Left colon (tissue), 2 donors: ENCODE measurements around the gene TTLL1. TPM values are rescaled to one million over a fixed set of nuclear protein-coding genes. Genes with fewer than 3 reads are reported as not detected.
"Not testable (repeated sequence)": the region's sequence is repeated elsewhere in the genome, so short reads cannot be mapped to it uniquely, and the experiment has no call there.

Source experiments
- ATAC-seq: fragments of 200-7000 bp; cut with Tn5 transposase; one replicate; pipeline ENCODE4 v1.9.1; 2020; ENCODE audit warnings: mild to moderate bottlenecking, moderate library complexity
- DNase-seq, 2 donors: peaks; one replicate each; pipeline ENCODE4 v3.0.0-alpha.2; 2020
- intact Hi-C, 2 donors: fragments of 100-400 bp; cut with DNase I in 1 of 2; cut with micrococcal nuclease in 1 of 2; formaldehyde crosslinking; loops; one replicate each; pipeline versions ENCODE4 v1.11.2 to v1.14.0; 2022; cut with DNase I, micrococcal nuclease
- total RNA-seq, 2 donors: library from RNA; stranded (reverse); fragmentation: NEBNext Ultra II Directional; extraction: Animal tissue kit (Norgen Biotek cat#: 25700); gene quantifications; one replicate each; pipeline ENCODE4 v1.2.1, GENCODE V29; 2021
- donor health status: DM: no; HTN: no; CAD: no.
- donor health status: DM: yes; HTN: yes; CAD: no.

TTLL1 gene
- total RNA-seq, 2 donors from 2014 or later = 2.1 to 3.2 TPM

DNA sequence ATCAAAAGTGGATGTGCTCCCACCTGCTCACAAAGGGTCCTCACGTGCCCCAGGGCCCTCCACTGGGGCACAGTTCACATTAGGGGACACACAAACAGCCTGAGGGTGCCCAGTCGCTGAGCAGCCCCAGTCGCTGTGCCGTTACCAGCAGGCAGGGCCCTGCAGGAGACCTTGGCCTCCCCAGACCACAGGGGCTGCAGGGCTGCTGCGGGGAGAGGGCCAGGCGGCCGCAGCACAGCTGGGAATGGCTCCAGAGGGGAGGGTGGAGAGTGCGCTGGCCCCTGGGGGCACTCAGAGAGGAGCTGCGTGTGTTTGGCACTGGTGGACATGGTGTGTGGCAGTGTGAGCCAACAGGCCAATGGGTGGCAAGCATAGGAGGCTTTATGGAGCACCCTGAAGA lies 53.9 kb downstream of the TTLL1 start:
- ATAC-seq (no peak), DNase-seq (no peak)
- intact Hi-C loops = loop anchor here (10.0 kb wide), 2 partner anchors 160 to 170 kb away; no protein-coding TSS in a partner anchor

DNA sequence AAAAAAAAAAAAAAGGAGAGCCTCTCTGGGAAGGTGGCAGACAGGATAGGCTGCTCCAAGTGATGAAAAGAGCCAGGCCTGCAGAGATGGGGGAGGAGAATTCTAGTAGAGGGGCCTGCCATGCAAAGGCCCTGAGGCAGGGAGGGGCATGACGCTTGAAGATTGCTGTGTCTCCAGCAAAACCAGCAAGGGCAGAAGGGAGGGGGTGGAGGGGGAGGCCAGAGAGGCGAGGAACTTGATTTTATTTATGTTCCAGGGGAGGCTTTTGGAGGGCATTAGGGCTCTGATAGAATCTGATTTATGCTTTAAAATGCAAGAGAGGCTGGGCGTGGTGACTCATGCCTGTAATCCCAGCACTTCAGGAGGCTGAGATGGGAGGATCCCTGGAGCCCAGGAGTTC lies 57.6 kb downstream of the TTLL1 start:
- DNase-seq = no peak
- no peak for ATAC-seq
- intact Hi-C loops = loop anchor here (10.0 kb wide), 2 partner anchors 157 to 167 kb away; no protein-coding TSS in a partner anchor

DNA sequence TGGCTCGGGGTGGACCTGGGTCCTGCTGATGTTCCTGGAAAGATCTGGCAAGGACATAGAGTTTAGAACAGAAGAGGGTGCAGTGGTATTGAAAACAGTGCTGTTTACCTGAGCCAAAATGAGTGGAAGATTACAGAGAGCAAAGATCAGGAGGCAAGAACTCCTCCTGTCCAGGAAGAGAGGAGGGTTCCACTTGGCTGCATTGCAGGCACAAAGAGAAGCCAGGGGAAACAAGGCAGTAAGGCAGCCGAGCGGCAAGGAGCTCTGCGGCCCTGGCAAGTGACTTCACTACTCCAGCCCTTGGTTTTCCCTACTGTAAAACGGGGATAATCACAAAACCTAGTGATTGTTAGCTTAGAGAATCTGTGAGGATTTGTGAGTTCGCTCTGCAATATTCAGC lies 70.6 kb downstream of the TTLL1 start:
- DNase-seq (peak in 1 of 2 donors; percentile 46), ATAC-seq (peak; percentile 40)
- intact Hi-C loops = no loop called here

DNA sequence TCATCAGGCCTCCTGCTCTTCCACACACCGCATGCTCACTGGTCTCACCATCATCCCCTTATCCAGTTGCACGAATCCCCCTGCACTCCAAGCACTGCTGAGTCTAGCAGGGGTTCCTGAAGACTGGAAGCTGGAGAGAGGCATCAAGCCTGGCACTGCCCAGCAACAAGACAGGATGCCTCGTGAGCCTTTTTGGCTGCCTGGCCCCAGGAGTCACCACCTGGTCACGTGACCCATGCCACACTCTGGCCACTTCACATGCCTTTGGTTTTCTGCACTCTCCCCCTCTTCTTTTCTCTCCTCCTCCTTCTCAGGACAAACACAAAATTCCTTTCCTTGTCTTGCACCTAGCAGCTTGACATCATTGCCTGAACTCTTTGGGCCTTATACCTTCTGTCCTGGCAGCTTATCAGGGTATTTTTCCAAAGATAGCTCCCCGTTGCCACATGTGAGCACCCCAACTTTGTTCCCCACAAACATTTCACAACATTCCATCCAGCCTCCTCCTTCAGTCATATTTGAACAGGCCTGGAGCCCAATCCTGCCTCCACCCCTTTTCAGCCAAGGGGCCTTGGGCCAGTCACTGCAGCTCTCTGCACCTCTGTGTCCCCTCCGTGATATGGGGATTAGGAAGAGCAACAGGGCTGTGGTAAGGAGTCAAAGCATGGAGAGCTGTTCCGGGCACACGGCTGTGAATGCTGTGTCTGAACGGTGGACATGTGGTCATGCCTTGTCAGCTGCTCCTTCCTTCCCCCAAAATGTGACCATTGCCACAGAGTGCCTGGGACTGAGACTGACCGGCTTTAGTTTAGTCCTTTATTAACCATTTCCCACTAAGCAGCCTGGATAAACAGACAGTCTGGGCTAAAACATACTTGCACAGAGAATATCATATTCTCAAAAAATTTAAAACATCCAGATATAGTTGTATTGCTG lies 71.4 kb downstream of the TTLL1 start:
- intact Hi-C loops = no loop called here
- DNase-seq = no peak
- ATAC-seq = no peak

DNA sequence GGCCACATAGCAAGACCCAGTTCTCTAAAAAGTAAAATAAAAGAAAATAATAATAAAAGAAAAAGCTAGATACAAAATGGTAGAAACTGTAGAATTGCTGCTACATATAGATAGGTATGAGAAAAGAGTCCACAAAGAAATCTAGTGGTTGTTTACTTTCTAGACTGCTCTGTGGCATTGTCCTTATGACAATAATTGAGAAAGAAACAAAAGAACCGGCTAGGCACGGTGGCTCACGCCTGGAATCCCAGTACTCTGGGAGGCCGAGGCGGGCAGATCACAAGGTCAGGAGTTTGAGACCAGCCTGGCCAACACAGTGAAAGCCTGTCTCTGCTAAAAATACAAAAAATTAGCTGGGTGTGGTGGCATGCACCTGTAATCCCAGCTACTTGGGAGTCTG lies 73.0 kb downstream of the TTLL1 start:
- ATAC-seq, DNase-seq, intact Hi-C loops: not testable (repeated sequence)

DNA sequence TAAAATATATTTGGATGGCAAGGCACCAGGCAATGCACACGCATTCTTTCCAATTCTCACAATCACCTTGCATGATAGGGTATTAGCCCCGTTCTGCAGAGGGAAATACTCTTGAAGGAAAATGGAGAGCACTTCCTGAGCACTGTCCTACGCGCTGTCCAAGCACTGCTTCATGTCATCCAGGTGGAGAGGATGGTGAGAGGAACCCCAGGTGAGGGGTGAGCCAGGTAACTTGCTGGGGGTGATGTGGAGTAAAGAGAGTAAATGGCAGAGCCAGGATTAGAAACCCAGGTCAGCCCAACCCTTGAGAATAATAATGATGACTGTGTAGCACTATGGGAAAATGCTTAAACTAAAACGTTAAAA lies 73.5 kb downstream of the TTLL1 start:
- DNase-seq (no peak), ATAC-seq (peak; percentile 8)
- intact Hi-C loops = no loop called here

DNA sequence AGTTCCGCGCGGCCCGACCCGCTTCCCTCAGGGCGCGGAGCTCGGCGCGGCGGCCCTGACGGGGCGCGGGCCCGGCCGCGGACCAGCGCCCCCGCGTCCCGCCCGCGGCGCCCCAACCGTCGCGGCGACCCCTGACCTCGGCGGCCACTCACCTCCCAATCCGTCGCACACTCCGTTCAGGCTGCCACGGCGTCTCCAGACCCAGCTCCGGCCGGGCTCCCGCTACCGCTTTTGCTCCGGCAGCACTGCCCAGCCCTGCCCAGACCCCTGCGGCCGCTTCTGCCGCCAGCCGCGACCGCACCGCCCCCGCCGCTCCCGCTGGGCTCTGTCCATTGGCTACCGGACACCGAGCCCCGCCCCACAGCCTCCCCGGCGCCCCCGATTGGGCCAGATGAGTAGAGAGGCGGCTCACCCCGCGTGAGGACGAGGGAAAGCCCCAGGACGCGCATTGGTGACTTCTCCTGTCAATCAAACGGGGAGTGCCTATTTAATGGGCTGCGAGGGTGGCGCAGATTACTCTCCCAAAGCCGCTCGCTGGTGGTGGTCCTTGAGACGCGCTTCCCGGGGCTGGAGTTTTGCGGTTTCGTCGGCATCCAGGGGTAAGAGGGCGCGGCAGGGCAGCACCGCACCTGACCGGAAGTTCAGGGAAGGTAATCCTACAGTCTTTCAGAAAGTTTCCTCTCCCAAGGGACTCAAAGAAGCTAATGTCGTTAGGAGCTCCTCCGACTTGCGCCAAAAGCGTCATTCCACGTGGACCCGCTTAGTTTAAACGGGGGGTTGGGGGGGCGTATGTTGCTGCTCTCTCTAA lies 74.1 kb downstream of the TTLL1 start, which contains the start of gene PACSIN2:
Gene PACSIN2 (minus strand): TSS at position 281 of the 808 bp plus-strand sequence. CDS start 103,069 bp downstream, outside the sequence.
- intact Hi-C loops = no loop called here
- peak; percentile 90 for ATAC-seq
- peak; percentile 99 to 100 for DNase-seq

DNA sequence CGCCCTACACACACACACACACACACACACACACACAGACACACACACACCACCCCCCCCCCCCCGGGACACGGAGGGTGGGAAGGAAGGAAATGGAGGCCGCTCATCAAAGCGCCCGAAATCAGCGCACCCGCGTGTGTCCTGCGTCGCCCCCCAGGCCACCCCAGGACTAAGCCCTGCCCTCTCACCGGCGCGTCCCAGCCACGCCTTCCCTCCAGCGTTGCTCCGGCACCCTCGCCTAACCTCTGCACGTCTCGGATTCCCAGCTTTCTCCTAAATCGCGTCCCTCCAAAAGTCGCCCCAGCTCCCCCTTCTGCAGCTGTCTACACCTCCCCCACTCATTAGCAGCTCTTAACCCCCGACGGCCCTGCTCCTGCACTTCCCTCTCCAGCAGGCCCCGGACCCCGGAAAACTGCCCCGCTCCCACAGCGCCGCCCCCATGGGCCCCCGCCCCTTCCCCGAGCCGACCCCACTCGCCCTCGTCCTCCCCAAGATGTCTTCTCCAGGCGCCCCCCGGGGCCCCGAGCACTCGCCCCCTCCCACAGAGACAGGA lies 74.8 kb downstream of the TTLL1 start:
- ATAC-seq (peak; percentile 44), DNase-seq (peak; percentile 64 to 70)
- intact Hi-C loops = no loop called here

DNA sequence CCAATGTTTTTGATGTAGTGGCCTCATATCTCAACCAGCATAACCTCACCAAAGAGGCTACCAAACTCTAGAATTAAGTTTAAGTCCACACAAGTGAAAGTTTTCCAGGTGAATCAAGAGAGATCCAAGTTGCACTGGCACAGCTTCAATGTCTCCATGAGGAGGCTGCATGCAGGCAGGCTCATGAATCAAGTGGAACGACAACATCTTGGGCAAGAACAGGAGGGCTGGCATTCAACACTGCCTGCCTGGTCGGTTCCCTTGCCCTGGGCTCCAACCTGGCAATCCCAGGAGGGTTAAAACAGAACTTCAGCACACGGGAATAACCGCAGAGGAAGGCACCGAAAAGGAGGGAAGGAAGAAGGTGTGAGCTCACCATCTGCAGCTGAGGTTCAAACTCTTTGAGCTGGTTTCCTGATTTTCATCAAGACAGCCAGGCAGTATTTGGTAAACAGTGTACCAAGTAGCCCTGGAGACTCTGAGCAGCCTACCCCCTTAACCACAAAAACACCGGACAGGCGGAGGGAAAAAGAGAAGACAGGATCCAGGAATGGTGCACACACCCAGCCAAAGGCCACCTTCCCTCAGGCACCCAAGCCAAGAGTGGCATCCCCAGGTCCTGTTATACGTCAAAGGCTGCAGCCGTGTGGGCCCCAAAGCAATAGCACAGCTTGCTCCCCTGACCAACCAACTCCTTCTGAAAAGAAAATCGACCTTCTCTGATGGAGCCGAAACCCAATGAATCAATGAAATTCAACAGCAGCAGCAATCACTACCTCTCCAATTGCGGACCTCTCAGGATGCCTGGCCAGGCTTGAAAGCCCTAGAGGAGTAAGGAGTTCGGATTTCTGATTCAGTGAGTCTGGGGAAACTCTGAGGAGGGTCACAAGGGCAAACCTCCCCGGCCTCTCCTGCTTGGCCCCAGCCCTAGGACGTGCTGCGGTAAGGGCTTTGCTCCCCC lies 75.6 kb downstream of the TTLL1 start:
- DNase-seq (no peak), ATAC-seq (peak; percentile 17)
- intact Hi-C loops = no loop called here

DNA sequence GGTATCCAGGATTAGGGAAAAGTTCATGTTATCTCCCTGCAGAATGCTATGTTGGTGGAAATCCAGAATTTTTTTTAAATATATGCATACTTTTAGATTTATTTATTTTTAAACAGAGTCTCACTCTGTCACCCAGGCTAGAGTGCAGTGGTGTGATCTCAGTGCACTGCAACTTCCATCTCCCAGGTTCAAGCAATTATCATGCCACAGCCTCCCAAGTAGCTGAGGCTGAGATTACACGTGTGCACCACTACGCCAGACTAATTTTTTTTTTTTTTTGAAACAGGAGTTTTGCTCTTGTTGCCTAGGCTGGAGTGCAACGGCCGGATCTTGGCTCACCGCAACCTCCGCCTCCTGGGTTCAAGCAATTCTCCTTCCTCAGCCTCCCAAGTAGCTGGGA lies 76.8 kb downstream of the TTLL1 start:
- intact Hi-C loops = no loop called here
- no peak for ATAC-seq
- DNase-seq = no peak

DNA sequence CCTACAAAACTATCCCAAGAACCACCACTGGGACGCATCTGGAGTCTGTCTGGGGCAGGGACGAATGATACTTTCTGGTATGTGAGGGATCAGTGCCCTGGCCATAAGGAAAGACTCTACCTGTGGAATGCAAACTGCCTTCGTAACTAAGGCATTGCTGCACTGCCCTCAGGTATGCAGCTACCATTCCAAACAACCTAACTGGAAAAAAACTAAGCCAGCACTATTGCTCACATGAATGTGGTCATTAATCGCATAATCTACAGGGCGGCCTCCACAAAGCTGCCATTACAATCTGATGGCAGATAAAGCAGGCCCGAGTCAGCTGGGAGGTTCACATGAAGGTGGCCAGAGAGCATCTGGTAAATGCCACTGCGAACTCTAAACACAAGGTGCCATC lies 78.1 kb downstream of the TTLL1 start:
- DNase-seq (no peak), ATAC-seq (no peak)
- intact Hi-C loops = no loop called here

DNA sequence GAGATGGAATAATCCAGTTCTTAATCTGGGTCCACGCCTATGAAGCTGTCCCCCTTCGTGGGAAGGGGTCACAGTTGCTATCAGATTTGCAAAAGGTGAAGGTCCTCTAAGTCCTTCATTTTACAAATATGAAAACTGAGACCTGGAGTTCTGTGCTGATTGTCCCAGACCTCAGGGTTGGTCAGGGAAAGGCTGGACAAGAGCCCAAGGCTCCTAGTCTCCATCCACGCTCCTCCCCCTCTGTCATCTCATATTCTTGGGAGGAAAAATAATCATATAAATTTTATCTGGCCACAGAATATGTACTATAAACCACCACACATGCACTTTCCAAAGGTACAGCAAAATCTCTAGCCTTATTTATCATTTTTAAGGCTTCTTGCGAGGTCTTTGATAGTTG lies 79.7 kb downstream of the TTLL1 start:
- ATAC-seq (no peak), DNase-seq (no peak)
- intact Hi-C loops = no loop called here

DNA sequence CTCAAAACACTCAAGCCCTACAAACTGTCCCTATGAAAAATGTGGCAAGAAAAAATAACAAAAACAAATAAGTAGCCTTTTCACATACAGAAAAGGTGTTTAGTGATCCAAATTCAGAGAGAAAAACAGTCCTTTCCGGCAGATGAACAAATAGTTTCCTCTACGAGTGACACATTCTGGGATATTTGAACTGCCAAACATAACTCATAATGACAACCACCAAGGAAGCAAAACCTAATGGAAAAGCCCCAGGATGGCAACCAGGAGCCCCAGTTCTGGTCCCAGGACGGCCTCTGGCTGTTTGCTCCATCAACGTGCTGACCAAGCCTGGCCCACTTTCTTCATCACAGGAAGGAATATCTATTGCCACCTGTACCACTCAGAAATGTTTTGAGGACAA lies 80.3 kb downstream of the TTLL1 start:
- no peak for ATAC-seq
- intact Hi-C loops = no loop called here
- DNase-seq = no peak

DNA sequence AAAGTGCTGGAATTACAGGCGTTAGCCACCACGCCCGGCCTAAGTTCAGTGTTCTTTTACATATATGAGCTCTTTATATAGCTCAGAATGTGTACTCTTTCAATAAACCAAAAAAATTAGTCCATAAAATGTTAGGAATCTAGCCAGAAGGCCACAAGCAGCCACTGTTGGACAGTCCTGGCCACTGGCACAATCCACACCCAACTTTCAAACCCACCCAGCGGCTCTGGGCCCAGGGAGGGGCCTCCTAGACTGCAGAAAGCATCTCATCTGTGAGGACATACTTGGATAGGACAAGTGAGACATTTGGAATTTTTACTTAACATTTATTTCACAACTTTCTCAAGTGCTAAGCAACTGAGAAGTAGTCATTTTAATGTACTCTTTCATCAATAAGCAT lies 80.7 kb downstream of the TTLL1 start:
- DNase-seq (peak; percentile 72 to 79), ATAC-seq (peak; percentile 59)
- intact Hi-C loops = no loop called here

DNA sequence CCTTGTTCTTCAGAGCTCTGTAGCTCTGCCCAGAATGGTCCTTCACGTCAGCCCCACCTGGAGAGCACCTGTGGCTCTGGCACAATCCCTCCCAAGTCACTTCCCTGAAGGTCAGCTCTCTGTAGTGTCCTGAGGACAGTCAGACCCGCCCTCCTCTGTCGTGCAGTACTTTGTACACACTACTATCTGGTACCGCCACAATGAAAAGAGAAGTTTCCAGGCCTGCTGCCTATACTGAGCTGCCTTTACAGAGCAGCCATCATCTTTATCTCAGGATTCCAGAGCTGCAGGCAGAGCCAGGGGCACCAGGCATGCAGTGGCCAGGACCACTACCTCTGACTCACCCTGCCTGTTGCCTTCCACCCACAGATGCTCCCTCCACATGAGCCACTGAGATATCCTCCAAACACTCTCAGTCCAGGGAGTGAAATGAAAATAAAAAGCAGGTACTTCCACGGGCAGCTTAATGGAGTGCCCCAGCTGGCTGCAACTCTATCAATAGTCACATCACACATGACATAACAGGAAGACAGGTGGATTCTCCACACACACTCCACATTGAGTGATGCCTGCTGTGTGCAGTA lies 81.6 kb downstream of the TTLL1 start:
- peak; percentile 83 for ATAC-seq
- intact Hi-C loops = no loop called here

DNA sequence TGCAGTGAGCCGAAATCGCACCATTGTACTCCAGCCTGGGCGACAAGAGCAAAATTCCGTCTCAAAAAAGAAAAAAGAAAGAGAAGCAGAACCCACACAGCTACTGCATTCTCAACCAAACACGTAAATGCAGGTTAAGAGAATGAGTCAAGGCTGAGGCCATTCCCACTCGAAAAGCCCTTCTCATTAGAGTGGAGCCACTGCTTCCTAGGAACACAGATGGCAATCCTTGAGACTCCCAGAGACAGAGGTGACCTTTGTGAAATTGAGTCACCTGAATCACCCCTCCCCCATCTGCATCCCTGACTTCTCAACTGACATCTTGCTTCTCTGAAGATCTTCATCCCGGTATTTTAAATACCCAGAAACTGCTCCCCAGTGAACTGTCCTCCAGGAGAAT lies 82.4 kb downstream of the TTLL1 start:
- ATAC-seq (no peak), DNase-seq (no peak)
- intact Hi-C loops = no loop called here

More for the DNA sequence above, 81.6 kb downstream of the TTLL1 start:
- DNase-seq = peak; percentile 79 to 91

DNA sequence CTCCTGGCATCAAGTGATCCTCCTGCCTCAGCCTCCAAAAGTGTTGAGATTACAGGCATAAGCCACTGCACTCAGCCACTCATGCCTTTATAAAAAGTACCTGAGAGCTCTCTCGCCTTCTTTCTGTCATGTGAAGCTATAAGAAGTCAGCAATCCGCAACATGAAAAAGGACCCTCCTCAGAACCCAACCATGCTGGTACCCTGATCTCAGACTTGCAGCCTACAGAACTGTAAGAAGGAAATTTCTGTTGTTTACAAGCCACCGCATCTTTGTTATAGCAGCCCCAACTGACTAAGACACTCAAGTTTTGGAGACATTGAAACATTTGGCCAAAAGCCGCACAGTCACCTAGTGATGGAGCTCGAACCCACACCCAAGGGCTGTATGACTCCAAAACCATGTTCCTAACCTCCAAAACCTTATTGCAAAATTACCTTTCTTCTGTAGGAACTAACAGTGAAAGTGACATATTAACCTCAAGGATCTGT lies 83.1 kb downstream of the TTLL1 start:
- DNase-seq (no peak), ATAC-seq (no peak)
- intact Hi-C loops = no loop called here

DNA sequence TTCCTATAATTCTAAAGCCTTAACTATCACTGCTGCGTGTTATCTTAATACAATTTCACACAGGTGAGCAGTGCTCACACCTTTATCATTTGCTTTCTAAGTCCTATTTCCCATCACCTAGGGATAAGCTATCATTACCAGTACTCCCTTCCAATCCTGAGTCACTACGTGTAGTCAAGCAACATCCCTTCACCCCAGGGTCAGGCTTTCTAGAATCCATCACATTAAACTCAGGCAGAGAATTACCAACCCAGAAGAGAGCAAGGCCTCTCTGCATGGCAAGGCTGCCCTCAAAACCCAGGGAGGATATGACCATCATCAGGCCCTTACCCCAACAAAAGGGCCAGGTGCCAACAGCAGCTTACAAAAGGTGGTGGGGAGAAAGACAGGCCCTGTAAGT lies 84.1 kb downstream of the TTLL1 start:
- intact Hi-C loops = no loop called here
- DNase-seq = no peak
- ATAC-seq = no peak
